Measurements from ENCODE around the gene PAX7.

DNA sequence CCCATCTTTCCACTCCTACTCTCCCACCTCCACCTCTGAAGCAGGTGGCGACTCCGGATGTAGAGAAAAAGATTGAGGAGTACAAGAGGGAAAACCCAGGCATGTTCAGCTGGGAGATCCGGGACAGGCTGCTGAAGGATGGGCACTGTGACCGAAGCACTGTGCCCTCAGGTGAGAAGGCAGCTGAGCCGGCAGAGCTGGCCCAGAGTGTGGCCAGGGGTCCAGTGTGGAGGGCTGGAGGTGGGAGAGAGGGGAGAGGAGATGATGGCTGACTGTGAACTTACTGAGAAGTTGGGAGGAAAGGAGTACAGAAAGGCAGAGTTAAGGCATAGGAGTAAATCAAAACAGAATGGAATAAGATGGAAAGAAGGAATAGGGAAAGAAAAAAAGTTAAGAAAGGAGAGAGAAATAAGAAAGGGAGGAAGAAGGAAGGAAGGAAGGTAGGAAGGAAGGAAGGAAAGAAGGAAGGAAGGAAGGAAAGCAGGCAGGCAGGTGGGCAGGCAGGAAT lies 4.5 kb downstream of the PAX7 start:
- TF ChIP-seq, protein P1, sequence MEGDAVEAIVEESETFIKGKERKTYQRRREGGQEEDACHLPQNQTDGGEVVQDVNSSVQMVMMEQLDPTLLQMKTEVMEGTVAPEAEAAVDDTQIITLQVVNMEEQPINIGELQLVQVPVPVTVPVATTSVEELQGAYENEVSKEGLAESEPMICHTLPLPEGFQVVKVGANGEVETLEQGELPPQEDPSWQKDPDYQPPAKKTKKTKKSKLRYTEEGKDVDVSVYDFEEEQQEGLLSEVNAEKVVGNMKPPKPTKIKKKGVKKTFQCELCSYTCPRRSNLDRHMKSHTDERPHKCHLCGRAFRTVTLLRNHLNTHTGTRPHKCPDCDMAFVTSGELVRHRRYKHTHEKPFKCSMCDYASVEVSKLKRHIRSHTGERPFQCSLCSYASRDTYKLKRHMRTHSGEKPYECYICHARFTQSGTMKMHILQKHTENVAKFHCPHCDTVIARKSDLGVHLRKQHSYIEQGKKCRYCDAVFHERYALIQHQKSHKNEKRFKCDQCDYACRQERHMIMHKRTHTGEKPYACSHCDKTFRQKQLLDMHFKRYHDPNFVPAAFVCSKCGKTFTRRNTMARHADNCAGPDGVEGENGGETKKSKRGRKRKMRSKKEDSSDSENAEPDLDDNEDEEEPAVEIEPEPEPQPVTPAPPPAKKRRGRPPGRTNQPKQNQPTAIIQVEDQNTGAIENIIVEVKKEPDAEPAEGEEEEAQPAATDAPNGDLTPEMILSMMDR (IDR thresholded peaks at IDR 0.05) = no peak
- TF ChIP-seq POLR2A (IDR thresholded peaks at IDR 0.05) = no peak
